ENCODE results near the gene ANGPT4.

GRCh38 chr20:839015-839414, 77.1 kb downstream of the ANGPT4 start:
- TF ChIP-seq CTCF (IDR thresholded peaks at IDR 0.05): no peak
- TF ChIP-seq POLR2A (IDR thresholded peaks at IDR 0.05): no peak
